Mesenchymal stem cell (in vitro differentiated cells and primary cell): ENCODE measurements around the gene NLRP3.

Experiments
- DNase-seq: peaks from one replicate; pipeline ENCODE4 v3.0.0-alpha.2; 2013
- H2AFZ ChIP-seq: one replicate; pipeline ENCODE4 v1.6.1; 2013; ENCODE audit warnings: low read depth, mild to moderate bottlenecking, control low read depth, inconsistent platforms, low read length, moderate library complexity
- H2AK5ac ChIP-seq: 2 replicates; pipeline ENCODE4 v1.6.1; 2013; ENCODE audit warnings: low read length, moderate library complexity, mild to moderate bottlenecking, inconsistent platforms; ENCODE audit not compliant: severe bottlenecking
- H2BK120ac ChIP-seq: one replicate; pipeline ENCODE4 v1.6.1; 2013; ENCODE audit warnings: low read depth, mild to moderate bottlenecking, inconsistent platforms, low read length, moderate library complexity
- H2BK12ac ChIP-seq, 2 experiments: one replicate each; pipeline ENCODE4 v1.6.1; 2013; ENCODE audit warnings: inconsistent platforms in 2 of 2, low read length in 2 of 2, mild to moderate bottlenecking in 2 of 2, moderate library complexity in 2 of 2, control low read depth in 1 of 2
- H2BK15ac ChIP-seq: one replicate; pipeline ENCODE4 v1.6.1; 2013; ENCODE audit warnings: mild to moderate bottlenecking, low read depth, inconsistent platforms; ENCODE audit not compliant: poor library complexity, severe bottlenecking
- H2BK5ac ChIP-seq: 2 replicates; pipeline ENCODE4 v1.6.1; 2013; ENCODE audit warnings: low read depth, mild to moderate bottlenecking, low read length, control low read depth, inconsistent platforms; ENCODE audit not compliant: poor library complexity, severe bottlenecking
- H3K14ac ChIP-seq, 2 experiments: one replicate each; pipeline ENCODE4 v1.6.1; 2013; ENCODE audit warnings: inconsistent platforms in 2 of 2, low read length in 2 of 2, control low read depth in 1 of 2, mild to moderate bottlenecking in 1 of 2, moderate library complexity in 1 of 2
- H3K18ac ChIP-seq, 2 experiments: one replicate each; pipeline ENCODE4 v1.6.1; 2013; ENCODE audit warnings: inconsistent platforms in 2 of 2, low read length in 2 of 2, control low read depth in 1 of 2, low read depth in 1 of 2, mild to moderate bottlenecking in 1 of 2
- H3K23ac ChIP-seq, 2 experiments: one replicate each; pipeline ENCODE4 v1.6.1; 2013; ENCODE audit warnings: inconsistent platforms in 2 of 2, low read length in 2 of 2, mild to moderate bottlenecking in 2 of 2, moderate library complexity in 2 of 2, control low read depth in 1 of 2
- H3K27ac ChIP-seq: 2 replicates; pipeline ENCODE4 v1.5.1; 2013; ENCODE audit warnings: mild to moderate bottlenecking, moderate library complexity, low read length, control low read depth, inconsistent platforms; ENCODE audit not compliant: poor library complexity, severe bottlenecking
- H3K27me3 ChIP-seq, 2 experiments: 2 replicates each; pipeline versions ENCODE4 v1.6.1 to v1.7.0; 2013; ENCODE audit warnings: low read length in 2 of 2, mild to moderate bottlenecking in 2 of 2, moderate library complexity in 2 of 2, control low read depth in 1 of 2, inconsistent platforms in 1 of 2; ENCODE audit not compliant: control insufficient read depth in 1 of 2, insufficient read depth in 1 of 2
- H3K36me3 ChIP-seq, 2 experiments: 2 replicates each; pipeline versions ENCODE4 v1.6.1 to v1.7.0; 2013; ENCODE audit warnings: low read length in 2 of 2, control low read depth in 1 of 2, inconsistent platforms in 1 of 2, low read depth in 1 of 2, mild to moderate bottlenecking in 1 of 2; ENCODE audit not compliant: insufficient read depth in 2 of 2, control insufficient read depth in 1 of 2
- H3K4ac ChIP-seq, 2 experiments: one replicate each; pipeline ENCODE4 v1.6.1; 2013; ENCODE audit warnings: inconsistent platforms in 2 of 2, low read length in 2 of 2, mild to moderate bottlenecking in 2 of 2, moderate library complexity in 2 of 2, control low read depth in 1 of 2, low read depth in 1 of 2
- H3K4me1 ChIP-seq: 2 replicates; pipeline ENCODE4 v1.6.1; 2013; ENCODE audit warnings: low read depth, low read length, control low read depth; ENCODE audit not compliant: control insufficient read depth, insufficient read depth
- H3K4me2 ChIP-seq: 2 replicates; pipeline ENCODE4 v1.6.1; 2013; ENCODE audit warnings: low read length, mild to moderate bottlenecking, inconsistent platforms; ENCODE audit not compliant: poor library complexity, severe bottlenecking
- H3K4me3 ChIP-seq, 2 experiments: 2 replicates each; pipeline versions ENCODE4 v1.5.1 to v1.7.0; 2013; ENCODE audit warnings: low read length in 2 of 2, mild to moderate bottlenecking in 2 of 2, control low read depth in 1 of 2, low read depth in 1 of 2; ENCODE audit not compliant: insufficient read depth in 1 of 2
- H3K79me1 ChIP-seq: replicated peaks from 2 replicates; pipeline ENCODE4 v1.6.1; 2013; ENCODE audit warnings: mild to moderate bottlenecking, control low read depth, low read length, inconsistent platforms; ENCODE audit not compliant: poor library complexity, severe bottlenecking
- H3K9ac ChIP-seq: 2 replicates; pipeline ENCODE4 v1.7.0; 2013; ENCODE audit warnings: mild to moderate bottlenecking, low read length, moderate library complexity
- H3K9me3 ChIP-seq: 2 replicates; pipeline ENCODE4 v1.7.0; 2013; ENCODE audit warnings: mild to moderate bottlenecking, low read length; ENCODE audit not compliant: control insufficient read depth
- H4K8ac ChIP-seq: one replicate; pipeline ENCODE4 v1.6.1; 2013; ENCODE audit warnings: inconsistent platforms, mild to moderate bottlenecking, low read length, moderate library complexity
- H4K91ac ChIP-seq: one replicate; pipeline ENCODE4 v1.6.1; 2013; ENCODE audit warnings: mild to moderate bottlenecking, low read length, inconsistent platforms
- WGBS: methylation state at CpG from one replicate; pipeline ENCODE4 v1.1.7; 2013; ENCODE audit warnings: mixed read lengths; 5-methylcytosine and 5-hydroxymethylcytosine counted together

Gene NLRP3

DNA sequence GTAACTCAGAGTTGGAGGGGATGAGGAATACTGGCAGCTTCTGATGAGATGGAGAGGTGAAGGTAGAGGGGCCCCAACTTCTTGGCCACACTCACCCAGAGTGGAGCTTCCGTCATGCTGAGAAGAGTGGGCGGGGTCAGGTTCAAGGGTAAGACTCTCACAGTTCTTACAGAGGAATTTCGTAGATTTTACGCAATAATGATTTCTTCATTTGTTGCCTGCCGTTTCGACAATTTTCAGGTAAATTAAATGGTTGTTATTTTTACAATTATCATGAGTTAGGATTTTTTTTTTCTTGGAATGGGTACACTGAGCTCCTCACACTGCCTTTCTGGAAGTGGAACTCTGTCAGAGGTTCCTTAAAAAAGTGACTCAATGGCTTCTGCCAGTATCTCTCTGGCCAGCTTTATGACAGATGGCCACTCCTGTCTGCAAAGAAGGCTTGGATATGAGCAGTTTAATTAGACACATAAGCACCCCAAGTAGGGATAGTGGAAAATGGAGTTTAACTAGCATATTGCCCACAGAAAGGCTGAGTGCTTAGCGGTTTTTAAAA is 13.8 kb upstream of the NLRP3 start:
- Histone ChIP-seq H3K18ac (no peak overlapping the region), H2BK5ac (no peak overlapping the region), H3K27me3 (no peaks in the 10 kb centered on the region), H3K9me3 (no peaks in the 10 kb centered on the region), H3K23ac (no peak overlapping the region), H4K8ac (no peak overlapping the region), H3K4ac (no peak overlapping the region), H3K27ac (no peak overlapping the region), H3K4me3 (no peak overlapping the region), H2BK15ac (no peak overlapping the region), H3K79me1 (no peaks in the 10 kb centered on the region), H2AK5ac (no peak overlapping the region), H3K36me3 (no peaks in the 10 kb centered on the region), H3K14ac (no peak overlapping the region), H2BK12ac (no peak overlapping the region), H2BK120ac (no peak overlapping the region), H3K4me1 (no peaks in the 10 kb centered on the region), H3K4me2 (no peak overlapping the region), H2AFZ (no peak overlapping the region), H4K91ac (no peak overlapping the region), H3K9ac (no peak overlapping the region)
- no peak for DNase-seq
- WGBS: 88% methylated on average over 6 of the region's 7 CpGs

DNA sequence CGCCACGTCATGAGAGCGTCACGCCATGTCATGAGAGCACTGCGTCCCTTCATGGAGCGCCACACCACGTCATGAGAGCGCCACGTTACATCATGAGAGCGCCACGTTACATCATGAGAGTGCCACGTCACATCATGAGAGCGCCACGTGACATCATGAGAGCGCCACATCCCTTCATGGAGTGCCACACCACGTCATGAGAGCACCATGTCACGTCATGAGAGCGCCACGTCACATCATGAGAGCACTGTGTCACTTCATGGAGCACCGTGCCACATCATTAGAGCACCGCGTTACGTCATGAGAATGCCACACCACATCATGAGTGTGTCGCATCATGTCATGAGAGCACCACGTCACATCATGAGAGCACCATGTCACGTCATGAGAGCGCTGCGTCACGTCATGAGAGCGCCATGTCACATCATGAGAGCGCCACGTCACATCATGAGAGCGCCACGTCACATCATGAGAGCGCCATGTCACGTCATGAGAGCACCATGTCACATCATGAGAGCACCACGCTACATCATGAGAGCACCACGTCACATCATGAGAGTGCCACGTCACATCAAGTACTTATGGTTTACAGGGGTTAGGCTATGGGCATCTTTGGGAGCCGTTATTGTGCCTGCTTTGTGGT is 9.8 kb upstream of the NLRP3 start:
- H3K4ac ChIP-seq: no peak overlapping the region
- no peak overlapping the region for H2AFZ ChIP-seq
- no peaks in the 10 kb centered on the region for H3K4me1 ChIP-seq
- H2BK15ac ChIP-seq: no peak overlapping the region
- H3K79me1 ChIP-seq: no peaks in the 10 kb centered on the region
- no peak overlapping the region for H2BK12ac ChIP-seq
- no peak overlapping the region for H3K27ac ChIP-seq
- 88% methylated on average over 40 of the region's 40 CpGs for WGBS
- H3K14ac ChIP-seq: no peak overlapping the region
- no peaks in the 10 kb centered on the region for H3K27me3 ChIP-seq
- DNase-seq: no peak
- H4K8ac ChIP-seq: no peak overlapping the region
- H2AK5ac ChIP-seq: no peak overlapping the region
- no peak overlapping the region for H3K9ac ChIP-seq
- no peak overlapping the region for H4K91ac ChIP-seq
- no peak overlapping the region for H3K23ac ChIP-seq
- H2BK120ac ChIP-seq: no peak overlapping the region
- H2BK5ac ChIP-seq: no peak overlapping the region
- H3K9me3 ChIP-seq: no peaks in the 10 kb centered on the region
- H3K36me3 ChIP-seq: no peaks in the 10 kb centered on the region
- H3K18ac ChIP-seq: no peak overlapping the region
- no peak overlapping the region for H3K4me3 ChIP-seq
- no peak overlapping the region for H3K4me2 ChIP-seq

DNA sequence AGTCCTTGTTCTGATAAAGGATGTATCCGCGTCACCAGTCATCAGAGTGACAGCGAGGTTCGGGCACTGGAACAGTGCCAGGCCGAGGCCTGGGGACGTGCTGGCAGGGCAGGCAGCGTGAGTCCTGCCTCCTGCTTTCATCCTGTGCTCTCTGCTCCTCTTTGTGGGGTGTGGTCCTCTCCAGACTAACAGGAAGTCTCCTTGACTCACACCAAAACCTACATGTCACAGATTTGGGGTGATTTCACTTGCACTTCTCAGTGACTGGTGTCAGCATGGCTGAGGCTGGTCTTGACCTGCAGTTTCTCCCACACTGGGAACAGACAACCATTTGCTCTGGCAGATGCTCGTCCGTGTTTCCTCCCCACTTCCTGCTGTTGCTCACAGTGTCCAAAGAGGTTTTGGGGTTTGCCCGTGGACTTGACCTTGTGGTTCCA is 8.8 kb upstream of the NLRP3 start:
- H2BK12ac ChIP-seq: no peak overlapping the region
- no peak overlapping the region for H3K9ac ChIP-seq
- no peak overlapping the region for H3K27ac ChIP-seq
- H3K23ac ChIP-seq: no peak overlapping the region
- H3K4ac ChIP-seq: no peak overlapping the region
- no peaks in the 10 kb centered on the region for H3K27me3 ChIP-seq
- H3K14ac ChIP-seq: no peak overlapping the region
- H2AK5ac ChIP-seq: no peak overlapping the region
- no peak overlapping the region for H3K4me3 ChIP-seq
- no peaks in the 10 kb centered on the region for H3K79me1 ChIP-seq
- 79% methylated on average over 10 of the region's 10 CpGs for WGBS
- no peak overlapping the region for H2BK5ac ChIP-seq
- H3K18ac ChIP-seq: no peak overlapping the region
- H3K4me2 ChIP-seq: no peak overlapping the region
- no peaks in the 10 kb centered on the region for H3K4me1 ChIP-seq
- no peaks in the 10 kb centered on the region for H3K36me3 ChIP-seq
- no peaks in the 10 kb centered on the region for H3K9me3 ChIP-seq
- H4K8ac ChIP-seq: no peak overlapping the region
- no peak for DNase-seq
- H2BK15ac ChIP-seq: no peak overlapping the region
- no peak overlapping the region for H2BK120ac ChIP-seq
- no peak overlapping the region for H2AFZ ChIP-seq
- no peak overlapping the region for H4K91ac ChIP-seq

DNA sequence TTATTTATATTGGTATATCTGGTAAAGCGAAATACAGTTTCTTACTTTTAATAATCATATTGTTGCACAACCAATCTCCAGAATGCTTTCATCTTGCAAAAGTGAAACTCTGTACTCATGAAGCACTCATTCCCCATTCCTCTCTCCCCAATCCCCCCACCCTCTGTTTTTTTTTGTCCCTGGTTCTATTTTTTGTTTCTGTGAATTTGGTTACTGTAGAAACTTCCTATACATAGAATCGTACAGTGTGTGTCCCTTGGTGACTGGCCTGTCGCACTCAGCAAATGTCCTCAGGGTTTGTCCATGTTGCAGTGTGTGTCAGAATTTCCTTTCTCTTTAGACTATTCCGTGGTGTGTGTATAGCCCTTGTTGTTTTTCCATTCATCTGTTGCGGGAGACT is 7.9 kb upstream of the NLRP3 start:
- no peak for DNase-seq
- no peak overlapping the region for H3K27ac ChIP-seq
- H2AK5ac ChIP-seq: no peak overlapping the region
- H3K23ac ChIP-seq: no peak overlapping the region
- H3K14ac ChIP-seq: no peak overlapping the region
- H2BK12ac ChIP-seq: no peak overlapping the region
- H3K4me3 ChIP-seq: no peak overlapping the region
- no peaks in the 10 kb centered on the region for H3K79me1 ChIP-seq
- no peak overlapping the region for H2BK120ac ChIP-seq
- H4K91ac ChIP-seq: no peak overlapping the region
- no peak overlapping the region for H3K9ac ChIP-seq
- no peak overlapping the region for H4K8ac ChIP-seq
- 88% methylated on average over 5 of the region's 5 CpGs for WGBS
- no peak overlapping the region for H3K18ac ChIP-seq
- H3K4me2 ChIP-seq: no peak overlapping the region
- H2AFZ ChIP-seq: no peak overlapping the region
- H3K27me3 ChIP-seq: no peaks in the 10 kb centered on the region
- H3K36me3 ChIP-seq: no peaks in the 10 kb centered on the region
- no peak overlapping the region for H2BK15ac ChIP-seq
- H2BK5ac ChIP-seq: no peak overlapping the region
- no peaks in the 10 kb centered on the region for H3K9me3 ChIP-seq
- no peaks in the 10 kb centered on the region for H3K4me1 ChIP-seq
- H3K4ac ChIP-seq: no peak overlapping the region
